HG02981 (cell line): Measurements from ENCODE around the gene ZBTB20.
A peak's percentile ranks its signal among the peaks of the same experiment; 100 is the strongest.
"Not testable (repeated sequence)": the region's sequence is repeated elsewhere in the genome, so short reads cannot be mapped to it uniquely, and the experiment has no call there.

ENCODE experiments used
- ATAC-seq: cut with Tn5 transposase; IDR thresholded peaks from one replicate; pipeline ENCODE4 v1.9.1; 2021; ENCODE audit warnings: mild to moderate bottlenecking, moderate library complexity; ENCODE audit not compliant: unreplicated experiment

Gene ZBTB20

DNA sequence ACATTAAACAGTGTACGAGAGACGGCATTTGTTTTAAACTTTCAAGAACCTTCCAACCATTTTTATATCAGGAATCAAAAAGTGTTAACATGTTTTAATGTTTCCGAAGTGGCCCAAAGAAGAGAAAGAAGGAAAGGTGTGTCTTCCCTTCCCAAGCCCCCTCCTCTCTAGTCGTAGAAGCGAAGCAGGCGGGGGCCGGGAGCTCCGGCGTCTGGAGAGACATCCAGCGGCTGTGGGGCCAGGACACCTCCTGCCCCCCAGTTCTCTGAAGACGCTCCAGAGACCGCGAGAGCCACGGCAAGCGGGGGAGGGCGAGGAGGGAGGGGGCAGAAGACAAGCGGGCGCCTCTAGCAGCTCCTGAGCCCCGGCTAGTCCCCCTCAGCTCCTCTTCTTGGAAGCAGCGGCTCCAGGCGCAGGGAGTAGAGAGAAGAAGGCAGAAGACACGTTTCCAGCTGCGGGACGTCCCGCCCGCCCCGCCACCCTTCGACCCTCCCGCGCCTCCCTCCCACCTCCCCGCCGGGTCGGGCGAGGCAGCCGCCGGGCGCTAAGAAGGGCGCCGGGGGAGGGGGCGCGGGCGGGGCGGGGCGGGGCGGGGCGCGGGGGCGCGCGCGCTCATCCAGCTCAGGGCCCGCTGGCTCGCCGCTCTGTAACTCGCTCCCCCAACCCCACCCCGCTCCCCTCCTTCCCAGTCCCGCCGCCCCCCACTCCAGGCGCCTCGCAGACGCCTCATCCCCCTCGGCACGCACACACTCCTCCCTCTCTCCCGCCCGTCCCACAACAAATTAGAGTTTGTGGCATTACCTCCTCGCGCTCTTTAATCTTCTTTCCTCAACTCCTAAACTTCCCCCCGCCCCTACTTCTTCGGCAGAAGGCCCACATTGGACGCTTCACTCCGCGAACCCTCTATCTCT lies at the start of gene ZBTB20:
ZBTB20 (minus strand) TSS at position 871 of the 911 bp plus-strand sequence.
- ATAC-seq = peak; percentile 22

GRCh38 chr3:115194476-115194875 lies 47.4 kb upstream of the ZBTB20 start:
- ATAC-seq = no peak

- ATAC-seq = no peak
Observed at GRCh38 chr3:115190747-115191146, 43.7 kb upstream of the ZBTB20 start.

DNA sequence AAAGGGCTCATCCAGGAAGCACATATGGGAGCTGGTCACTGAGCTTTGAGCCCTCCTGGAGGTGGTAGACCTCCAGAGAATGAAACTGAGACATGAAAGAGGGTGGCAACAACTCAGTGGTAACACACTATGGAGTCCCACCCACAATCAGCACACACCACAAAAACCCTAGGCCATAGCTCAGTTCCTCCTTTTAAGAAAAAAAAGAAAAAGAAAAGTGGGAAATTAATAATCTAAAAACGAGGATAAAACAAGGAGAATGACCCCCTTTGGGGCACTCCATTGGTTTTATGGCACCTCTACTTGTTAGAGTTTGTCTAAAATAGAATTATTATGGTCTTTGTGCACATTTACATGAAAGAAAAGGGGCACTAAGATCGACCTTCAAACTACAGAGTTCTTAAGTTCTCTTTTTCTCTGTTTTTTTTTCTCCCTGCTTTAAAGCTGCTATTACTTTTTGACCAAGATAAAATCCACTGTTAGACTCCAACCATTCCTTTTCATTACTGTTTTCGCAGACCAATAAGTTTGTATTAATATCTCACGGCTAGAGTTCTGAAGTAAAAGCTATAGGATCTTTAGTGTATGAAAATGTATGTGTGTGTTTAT lies 40.2 kb upstream of the ZBTB20 start:
- peak; percentile 100 for ATAC-seq

DNA sequence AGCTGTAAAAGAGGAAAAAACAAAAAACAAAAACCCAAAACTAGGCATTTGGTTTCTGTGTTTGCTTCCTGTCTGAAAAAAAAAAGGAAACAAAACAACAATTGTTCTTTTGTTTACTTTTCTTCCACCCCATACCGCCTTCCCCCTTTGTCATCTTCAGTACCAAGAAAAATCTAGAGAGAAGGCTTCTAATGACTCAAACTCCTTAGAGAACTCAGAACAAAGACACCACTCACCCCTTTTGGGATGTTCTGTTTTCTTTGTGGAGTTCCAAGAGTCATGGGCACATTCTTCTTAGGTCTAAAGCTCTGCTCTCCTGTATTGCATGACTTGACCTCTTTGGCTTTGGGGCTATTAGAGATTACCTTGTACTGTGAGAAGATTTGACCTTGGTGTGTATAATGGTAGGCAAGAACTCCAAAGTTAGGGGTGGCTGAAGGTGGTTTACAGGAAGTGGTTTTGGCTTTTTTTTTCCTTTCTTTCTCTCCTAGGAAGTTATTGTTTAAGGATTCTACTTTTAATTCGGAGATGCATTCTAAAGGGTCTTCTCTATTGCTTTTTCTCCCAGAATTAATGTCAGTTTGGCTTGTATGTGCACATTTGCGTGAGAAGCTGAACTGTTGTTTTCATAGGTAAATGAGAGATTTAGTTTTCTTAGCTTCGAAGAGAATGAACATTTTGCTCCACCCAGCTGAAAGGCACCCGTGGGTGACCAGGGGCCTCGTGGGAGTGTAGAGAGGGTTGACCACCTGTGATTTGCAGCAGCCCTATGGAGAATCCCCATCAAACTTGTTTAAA lies 39.5 kb upstream of the ZBTB20 start:
- ATAC-seq = peak; percentile 26

GRCh38 chr3:115184859-115185572 lies 37.9 kb upstream of the ZBTB20 start:
- ATAC-seq = not testable (repeated sequence)

- ATAC-seq = not testable (repeated sequence)
Observed at GRCh38 chr3:115178930-115179329, 31.8 kb upstream of the ZBTB20 start.

GRCh38 chr3:115169808-115170207 lies 22.7 kb upstream of the ZBTB20 start:
- no peak for ATAC-seq

DNA sequence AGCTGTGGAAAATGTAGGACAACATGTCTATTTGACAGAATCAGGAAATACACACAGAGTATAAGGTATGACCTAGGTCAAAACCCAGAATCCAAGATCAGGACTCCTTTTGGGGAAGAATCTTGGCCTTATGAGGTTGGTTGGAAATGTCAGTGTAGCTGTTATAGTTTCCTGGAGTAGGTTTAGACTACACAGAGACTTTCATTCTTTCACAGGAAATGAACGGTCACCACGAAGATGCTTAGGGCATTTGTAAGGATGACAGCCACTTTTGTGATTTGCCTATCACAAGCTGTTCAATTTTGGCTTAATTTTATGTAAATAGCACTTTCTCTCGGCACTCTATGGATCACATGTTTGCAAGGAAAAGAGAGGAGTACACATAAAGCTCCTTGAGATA lies 18.6 kb upstream of the ZBTB20 start:
- ATAC-seq = no peak

DNA sequence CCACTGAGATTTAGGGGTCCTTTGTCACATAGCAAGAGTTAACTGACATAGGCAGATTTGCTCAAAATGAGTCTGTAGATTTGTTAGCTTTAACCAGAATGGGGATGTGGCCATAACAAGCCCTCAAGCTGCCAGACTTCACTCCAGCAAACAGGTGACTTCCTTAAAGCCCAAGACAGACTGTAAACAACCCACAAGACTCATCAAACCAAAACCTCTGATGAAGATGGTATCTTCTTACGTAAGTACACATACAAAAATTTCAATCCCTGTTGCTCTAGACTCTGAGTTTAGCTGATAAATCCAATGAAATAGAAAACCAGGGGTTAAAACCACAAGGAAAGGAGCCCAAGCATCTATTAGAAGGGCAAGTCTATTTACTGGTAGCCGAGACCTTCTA lies 18.2 kb upstream of the ZBTB20 start:
- ATAC-seq = no peak

DNA sequence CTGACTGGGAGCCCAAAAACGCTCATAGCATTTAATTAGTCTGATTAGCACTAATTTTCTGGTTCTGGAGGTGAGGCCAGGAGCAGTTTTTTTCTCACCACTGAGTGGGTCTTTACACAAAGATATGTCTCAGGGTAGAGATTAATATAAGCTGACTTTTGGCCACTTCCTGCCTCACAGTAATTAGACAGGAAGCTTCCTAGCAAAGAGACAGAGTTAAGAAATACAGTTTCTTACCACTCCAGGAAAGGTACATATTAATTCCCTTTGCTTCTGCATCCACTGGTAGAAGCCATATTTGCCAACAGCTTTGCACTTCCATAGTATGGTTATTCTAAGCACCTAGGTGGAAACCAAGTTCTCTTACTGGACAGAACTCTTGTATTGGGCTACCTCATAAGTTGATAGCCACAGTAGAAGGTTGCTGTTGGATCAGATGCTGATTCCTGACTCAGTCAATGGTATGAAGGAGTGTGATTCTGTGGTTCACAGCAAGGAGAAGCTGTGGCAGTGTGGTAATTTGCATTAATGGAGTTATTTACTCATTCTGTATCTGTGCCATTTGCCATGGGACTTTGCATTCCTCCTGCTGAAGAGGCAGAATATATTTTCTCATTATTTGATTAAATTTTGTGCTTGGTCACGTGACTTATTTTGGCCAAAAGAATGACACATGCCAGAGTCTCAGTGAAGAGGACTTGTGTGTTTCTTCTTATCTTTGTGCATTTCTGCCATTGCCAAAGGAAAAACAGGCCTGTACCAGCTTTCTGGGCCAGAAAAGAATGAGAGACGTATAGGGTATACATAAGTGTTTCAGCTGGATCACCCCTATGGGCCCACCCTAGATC lies 17.5 kb upstream of the ZBTB20 start:
- ATAC-seq = no peak

- ATAC-seq = no peak
Observed at GRCh38 chr3:115162759-115163158, 15.7 kb upstream of the ZBTB20 start.

DNA sequence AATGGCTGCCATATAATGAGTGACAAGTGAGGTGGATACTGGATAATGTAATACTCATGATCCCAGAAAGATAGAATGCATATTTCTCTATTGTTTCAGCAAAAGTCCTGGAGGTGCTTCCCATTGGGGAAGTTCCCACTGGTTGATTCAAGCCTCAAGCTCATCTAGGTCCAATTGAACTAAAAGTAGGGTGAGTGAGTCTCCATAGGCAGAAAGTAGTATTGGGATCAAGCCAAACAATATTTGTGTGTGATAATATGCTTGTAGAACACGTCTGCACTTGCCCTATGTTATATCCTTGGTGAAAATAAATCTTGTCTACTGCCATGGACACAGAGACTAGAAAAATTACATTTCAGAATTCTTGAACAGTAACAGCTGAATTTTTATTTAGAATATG lies 14.8 kb upstream of the ZBTB20 start:
- ATAC-seq = no peak

DNA sequence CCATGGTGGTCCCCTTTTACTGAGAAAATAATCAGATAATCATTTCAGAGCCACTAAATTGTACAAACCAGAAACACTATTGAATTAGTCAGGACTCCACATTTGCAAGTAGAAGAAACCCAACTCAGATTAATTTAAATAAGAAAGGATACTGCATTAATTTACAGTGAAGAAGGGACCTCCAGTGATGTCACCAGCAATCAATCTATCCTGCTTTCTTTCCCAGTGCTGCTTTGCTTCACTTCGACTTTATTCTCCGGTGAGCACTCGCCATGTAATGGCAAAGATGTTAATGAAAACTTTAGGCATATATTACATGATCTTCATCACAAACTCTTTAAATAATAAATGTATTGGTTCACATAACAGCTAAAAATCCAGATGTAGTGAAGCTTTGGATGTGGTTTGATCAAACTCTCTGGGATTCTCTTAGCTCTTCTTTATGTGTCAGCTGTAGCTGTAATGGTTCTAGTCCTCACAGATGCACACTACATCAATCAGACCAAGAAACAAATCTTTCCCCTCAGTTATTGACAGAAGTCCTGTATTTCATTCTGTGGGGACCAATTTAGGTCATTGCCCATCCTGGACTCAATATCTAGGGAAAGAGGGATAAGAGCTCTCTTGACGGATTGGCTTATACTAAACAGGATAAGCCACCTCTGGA lies 14.2 kb upstream of the ZBTB20 start:
- ATAC-seq = no peak

DNA sequence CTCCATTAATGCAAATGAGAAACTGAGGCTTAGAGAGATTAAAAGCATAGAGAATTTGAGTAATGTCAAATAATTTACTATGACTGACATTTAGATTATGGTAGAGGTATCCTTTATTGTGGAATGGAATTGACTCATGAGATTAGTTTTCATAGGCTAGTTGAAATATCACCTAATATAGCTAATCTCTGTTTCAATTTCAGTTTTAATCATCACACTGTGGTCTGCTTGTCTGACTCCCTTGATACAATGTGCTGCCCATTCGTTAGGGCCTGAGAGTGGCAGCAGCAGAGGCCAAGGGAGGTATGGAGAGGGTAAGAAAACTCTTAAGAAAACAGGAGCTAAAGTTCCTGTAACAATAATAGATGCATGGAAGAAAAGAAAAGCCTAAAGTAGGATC lies 13.2 kb upstream of the ZBTB20 start:
- peak; percentile 99 for ATAC-seq

DNA sequence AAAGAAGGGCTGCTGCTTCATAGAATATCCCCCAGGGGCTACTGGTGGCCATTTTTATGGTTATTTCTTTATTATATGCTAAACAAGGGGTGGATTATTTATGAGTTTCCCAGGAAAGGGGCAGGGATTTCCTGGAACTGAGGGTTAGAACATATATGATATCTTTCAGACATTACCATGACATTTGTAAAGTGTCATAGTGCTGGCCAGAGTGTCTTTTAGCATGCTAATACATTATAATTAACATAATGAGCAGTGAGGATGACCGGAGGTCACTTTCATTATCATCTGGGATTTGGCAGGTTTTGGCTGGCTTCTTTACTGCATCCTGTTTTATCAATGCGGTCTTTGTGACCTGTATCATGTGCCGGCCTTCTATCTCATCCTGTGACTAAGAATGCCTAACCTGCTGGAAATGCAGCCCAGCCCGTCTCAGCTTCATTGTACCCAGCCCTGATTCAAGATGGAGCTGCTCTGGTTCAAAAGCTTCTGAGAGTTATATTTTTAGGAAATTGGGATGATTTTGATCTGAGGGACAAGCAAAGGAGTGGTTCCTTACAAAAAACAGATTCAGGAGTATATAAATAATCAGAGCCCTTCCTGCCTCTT lies 9.1 kb upstream of the ZBTB20 start:
- ATAC-seq = no peak

GRCh38 chr3:115154611-115155010 lies 7.5 kb upstream of the ZBTB20 start:
- ATAC-seq = no peak

DNA sequence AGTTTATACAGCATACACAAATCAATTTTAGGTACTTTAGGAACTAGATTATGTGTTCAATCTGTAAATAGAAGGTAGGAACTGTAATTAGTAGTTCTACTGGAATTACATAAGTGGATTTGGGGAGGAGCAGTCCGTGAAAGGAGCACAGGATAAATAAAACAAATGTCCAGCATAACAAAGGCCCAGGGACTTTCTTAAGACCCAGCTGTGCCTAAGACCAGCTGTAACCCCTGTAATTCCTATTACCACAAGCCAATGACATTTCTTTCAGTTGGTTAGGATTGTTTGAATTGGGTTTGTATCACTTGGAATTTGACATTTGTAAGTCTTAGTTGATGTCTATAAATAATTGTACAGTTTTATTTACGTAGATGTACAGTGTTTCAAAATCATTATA lies 4.8 kb upstream of the ZBTB20 start:
- no peak for ATAC-seq
